Measurements from ENCODE around the gene MACROD1.

Gene MACROD1

GRCh38 chr11:64132982-64133705, 32.8 kb downstream of the MACROD1 start:
- DNase-seq (ENCODE audit: insufficient read length, low spot score) (no peak), FAIRE-seq (no peak)
- no peak for TF ChIP-seq CTCF (IDR thresholded peaks at IDR 0.05; ENCODE audit: insufficient read depth, missing control alignments)

- no peak for TF ChIP-seq CTCF (IDR thresholded peaks at IDR 0.05; ENCODE audit: insufficient read depth, missing control alignments)
- FAIRE-seq (no peak), DNase-seq (ENCODE audit: insufficient read length, low spot score) (peak; percentile 85)
Measured at GRCh38 chr11:64132191-64132771, 33.6 kb downstream of the MACROD1 start.

GRCh38 chr11:64131683-64132190, 34.2 kb downstream of the MACROD1 start:
- TF ChIP-seq CTCF (IDR thresholded peaks at IDR 0.05; ENCODE audit: insufficient read depth, missing control alignments), result no peak
- FAIRE-seq (no peak), DNase-seq (ENCODE audit: insufficient read length, low spot score) (peak; percentile 65)

- TF ChIP-seq CTCF (IDR thresholded peaks at IDR 0.05; ENCODE audit: insufficient read depth, missing control alignments), result no peak
- DNase-seq (ENCODE audit: insufficient read length, low spot score) (no peak), FAIRE-seq (no peak)
Measured at GRCh38 chr11:64130618-64131017, 35.3 kb downstream of the MACROD1 start.

GRCh38 chr11:64129403-64129802, 36.5 kb downstream of the MACROD1 start:
- no peak for DNase-seq (ENCODE audit: insufficient read length, low spot score)
- FAIRE-seq, result no peak
- no peak for TF ChIP-seq CTCF (IDR thresholded peaks at IDR 0.05; ENCODE audit: insufficient read depth, missing control alignments)

GRCh38 chr11:64128255-64129006, 37.5 kb downstream of the MACROD1 start:
- no peak for TF ChIP-seq CTCF (IDR thresholded peaks at IDR 0.05; ENCODE audit: insufficient read depth, missing control alignments)
- DNase-seq (ENCODE audit: insufficient read length, low spot score) (no peak), FAIRE-seq (no peak)
